HG03039 (cell line): ENCODE measurements around the gene ACOT11.
"Not testable (repeated sequence)": the region's sequence is repeated elsewhere in the genome, so short reads cannot be mapped to it uniquely, and the experiment has no call there.

Experiments
- ATAC-seq: cut with Tn5 transposase; IDR thresholded peaks from one replicate; pipeline ENCODE4 v1.9.1; 2021; ENCODE audit warnings: mild to moderate bottlenecking, moderate library complexity; ENCODE audit not compliant: unreplicated experiment

The ACOT11 gene

GRCh38 chr1:54536656-54537055 is 11.4 kb upstream of the ACOT11 start:
- ATAC-seq: not testable (repeated sequence)

- no peak for ATAC-seq
These were observed 10.4 kb upstream of the ACOT11 start for GRCh38 chr1:54537611-54538010.

- ATAC-seq: no peak
These were observed 9.5 kb upstream of the ACOT11 start for GRCh38 chr1:54538538-54538937.

- no peak for ATAC-seq
These were observed 7.3 kb upstream of the ACOT11 start for GRCh38 chr1:54540582-54541295.

- peak; percentile 53 for ATAC-seq
These were observed 5.7 kb upstream of the ACOT11 start for GRCh38 chr1:54542120-54542961.

- no peak for ATAC-seq
These were observed 5.0 kb upstream of the ACOT11 start for GRCh38 chr1:54542962-54543539.

- ATAC-seq: no peak
These were observed 4.1 kb upstream of the ACOT11 start for GRCh38 chr1:54543729-54544496.

- ATAC-seq: no peak
These were observed 2.0 kb upstream of the ACOT11 start for GRCh38 chr1:54545916-54546635.

- ATAC-seq: no peak
These were observed 1.2 kb upstream of the ACOT11 start for GRCh38 chr1:54546651-54547401.

GRCh38 chr1:54548389-54549044 is 489 bp downstream of the ACOT11 start:
- no peak for ATAC-seq

- no peak for ATAC-seq
These were observed 1.3 kb downstream of the ACOT11 start for GRCh38 chr1:54549181-54549924.

- no peak for ATAC-seq
These were observed 3.9 kb downstream of the ACOT11 start for GRCh38 chr1:54551891-54552290.

- ATAC-seq: no peak
These were observed 5.7 kb downstream of the ACOT11 start for GRCh38 chr1:54553602-54554313.

GRCh38 chr1:54556110-54556509 is 8.1 kb downstream of the ACOT11 start:
- no peak for ATAC-seq

GRCh38 chr1:54557671-54558355 is 9.8 kb downstream of the ACOT11 start:
- no peak for ATAC-seq

- no peak for ATAC-seq
These were observed 10.5 kb downstream of the ACOT11 start for GRCh38 chr1:54558434-54559030.

- no peak for ATAC-seq
These were observed 11.1 kb downstream of the ACOT11 start for GRCh38 chr1:54559111-54559548.
